Measurements from ENCODE around the gene PBRM1. TPM values are rescaled to one million over a fixed set of nuclear protein-coding genes. Genes with fewer than 3 reads are reported as not detected.

Gene PBRM1
- total RNA-seq, 1 donor from 2014 or later, result 62.1 TPM

GRCh38 chr3:52596658-52597265 lies 89.0 kb downstream of the PBRM1 start:
- H3K27ac Mint-ChIP-seq, result no peak overlapping the region
- no peak for TF ChIP-seq CTCF (IDR thresholded peaks at IDR 0.05)
- no peaks in the 10 kb centered on the region for H3K27me3 Mint-ChIP-seq
- ATAC-seq (ENCODE audit: low read depth), result no peak
- peaks cover 73% of the 10 kb centered on the region for H3K36me3 Mint-ChIP-seq (ENCODE audit: low read depth)
- no peak for DNase-seq
- H3K4me1 Mint-ChIP-seq, result no peaks in the 10 kb centered on the region
- no peak overlapping the region for H3K4me3 Mint-ChIP-seq
- H3K9me3 Mint-ChIP-seq, result peaks cover 5% of the 10 kb centered on the region
- intact Hi-C loops (cut with micrococcal nuclease), result no loop called here
- ChIA-PET POLR2A (no interaction called here), CTCF (no interaction called here)

- no peak for ATAC-seq (ENCODE audit: low read depth)
- POLR2A ChIA-PET, result interaction anchor here (0.7 kb wide), 1 partner anchor 1139 kb away, joined by 3 read pairs; no protein-coding TSS in a partner anchor
- Mint-ChIP-seq H3K4me3 (no peak overlapping the region), H3K36me3 (ENCODE audit: low read depth) (peaks cover 58% of the 10 kb centered on the region), H3K27ac (no peak overlapping the region), H3K9me3 (no peaks in the 10 kb centered on the region), H3K27me3 (no peaks in the 10 kb centered on the region), H3K4me1 (no peaks in the 10 kb centered on the region)
- DNase-seq, result no peak
- CTCF ChIA-PET, result no interaction called here
- intact Hi-C loops (cut with micrococcal nuclease), result no loop called here
- TF ChIP-seq CTCF (IDR thresholded peaks at IDR 0.05), result no peak
Measured at GRCh38 chr3:52593103-52593502, 92.6 kb downstream of the PBRM1 start.

GRCh38 chr3:52574056-52574965 lies 111.4 kb downstream of the PBRM1 start:
- POLR2A ChIA-PET, result no interaction called here
- Mint-ChIP-seq H3K36me3 (ENCODE audit: low read depth) (peaks cover 66% of the 10 kb centered on the region), H3K9me3 (no peaks in the 10 kb centered on the region), H3K4me3 (no peak overlapping the region), H3K27ac (no peak overlapping the region), H3K27me3 (no peaks in the 10 kb centered on the region), H3K4me1 (no peaks in the 10 kb centered on the region)
- ATAC-seq (ENCODE audit: low read depth), result no peak
- no peak for TF ChIP-seq CTCF (IDR thresholded peaks at IDR 0.05)
- intact Hi-C loops (cut with micrococcal nuclease), result no loop called here
- CTCF ChIA-PET, result no interaction called here
- no peak for DNase-seq

GRCh38 chr3:52572221-52572620 lies 113.5 kb downstream of the PBRM1 start:
- ChIA-PET CTCF (no interaction called here), POLR2A (no interaction called here)
- Mint-ChIP-seq H3K4me3 (no peak overlapping the region), H3K27me3 (no peaks in the 10 kb centered on the region), H3K27ac (no peak overlapping the region), H3K4me1 (no peaks in the 10 kb centered on the region), H3K36me3 (ENCODE audit: low read depth) (peaks cover 50% of the 10 kb centered on the region), H3K9me3 (no peaks in the 10 kb centered on the region)
- ATAC-seq (ENCODE audit: low read depth) (no peak), DNase-seq (no peak)
- TF ChIP-seq CTCF (IDR thresholded peaks at IDR 0.05), result no peak
- intact Hi-C loops (cut with micrococcal nuclease), result no loop called here

- DNase-seq (no peak), ATAC-seq (ENCODE audit: low read depth) (no peak)
- TF ChIP-seq CTCF (IDR thresholded peaks at IDR 0.05), result no peak
- Mint-ChIP-seq H3K36me3 (ENCODE audit: low read depth) (peaks cover 45% of the 10 kb centered on the region), H3K4me3 (no peak overlapping the region), H3K4me1 (no peaks in the 10 kb centered on the region), H3K27ac (no peak overlapping the region), H3K9me3 (no peaks in the 10 kb centered on the region), H3K27me3 (no peaks in the 10 kb centered on the region)
- intact Hi-C loops (cut with micrococcal nuclease), result no loop called here
- ChIA-PET CTCF (no interaction called here), POLR2A (no interaction called here)
Measured at GRCh38 chr3:52570076-52570475, 115.6 kb downstream of the PBRM1 start.

All from activated B cell treated with CpG ODN at 0.5 μM for 24 hours (primary cell).